GM19043 (cell line): Measurements from ENCODE around the gene DYNC1LI1.
"Not testable (repeated sequence)": the region's sequence is repeated elsewhere in the genome, so short reads cannot be mapped to it uniquely, and the experiment has no call there.

Source experiments
- ATAC-seq: cut with Tn5 transposase; IDR thresholded peaks from one replicate; pipeline ENCODE4 v1.9.1; 2021; ENCODE audit warnings: low read depth; ENCODE audit not compliant: unreplicated experiment

Gene DYNC1LI1

GRCh38 chr3:32584660-32585059 lies 14.0 kb upstream of the DYNC1LI1 start:
- ATAC-seq: no peak

- no peak for ATAC-seq
These were observed 13.1 kb upstream of the DYNC1LI1 start for GRCh38 chr3:32583708-32584107.

GRCh38 chr3:32578669-32579068 lies 8.0 kb upstream of the DYNC1LI1 start:
- ATAC-seq: not testable (repeated sequence)

- ATAC-seq: peak; percentile 98
These were observed 7.2 kb upstream of the DYNC1LI1 start for GRCh38 chr3:32577581-32578556.

- ATAC-seq: no peak
These were observed 6.5 kb upstream of the DYNC1LI1 start for GRCh38 chr3:32577174-32577573.

- no peak for ATAC-seq
These were observed 4.9 kb upstream of the DYNC1LI1 start for GRCh38 chr3:32575451-32576113.

GRCh38 chr3:32571192-32571485 lies 481 bp upstream of the DYNC1LI1 start:
- ATAC-seq: peak; percentile 24

GRCh38 chr3:32569540-32570420 lies 878 bp downstream of the DYNC1LI1 start:
- ATAC-seq: peak; percentile 35

- no peak for ATAC-seq
These were observed 1.7 kb downstream of the DYNC1LI1 start for GRCh38 chr3:32568953-32569352.

- no peak for ATAC-seq
These were observed 6.5 kb downstream of the DYNC1LI1 start for GRCh38 chr3:32564195-32564594.

GRCh38 chr3:32562640-32563039 lies 8.0 kb downstream of the DYNC1LI1 start:
- ATAC-seq: no peak

GRCh38 chr3:32557640-32558352 lies 12.9 kb downstream of the DYNC1LI1 start:
- no peak for ATAC-seq

- no peak for ATAC-seq
These were observed 14.3 kb downstream of the DYNC1LI1 start for GRCh38 chr3:32556332-32556731.

GRCh38 chr3:32553973-32554372 lies 16.7 kb downstream of the DYNC1LI1 start:
- no peak for ATAC-seq

GRCh38 chr3:32553459-32553858 lies 17.2 kb downstream of the DYNC1LI1 start:
- no peak for ATAC-seq

- ATAC-seq: no peak
These were observed 18.6 kb downstream of the DYNC1LI1 start for GRCh38 chr3:32552013-32552412.

GRCh38 chr3:32551496-32551895 lies 19.2 kb downstream of the DYNC1LI1 start:
- ATAC-seq: peak; percentile 20

- ATAC-seq: peak; percentile 52
These were observed 19.6 kb downstream of the DYNC1LI1 start for GRCh38 chr3:32551087-32551486.

GRCh38 chr3:32545305-32545704 lies 25.4 kb downstream of the DYNC1LI1 start:
- ATAC-seq: no peak

GRCh38 chr3:32544894-32545293 lies 25.8 kb downstream of the DYNC1LI1 start:
- ATAC-seq: no peak
